Measurements from ENCODE around the gene DDX10.

DNA sequence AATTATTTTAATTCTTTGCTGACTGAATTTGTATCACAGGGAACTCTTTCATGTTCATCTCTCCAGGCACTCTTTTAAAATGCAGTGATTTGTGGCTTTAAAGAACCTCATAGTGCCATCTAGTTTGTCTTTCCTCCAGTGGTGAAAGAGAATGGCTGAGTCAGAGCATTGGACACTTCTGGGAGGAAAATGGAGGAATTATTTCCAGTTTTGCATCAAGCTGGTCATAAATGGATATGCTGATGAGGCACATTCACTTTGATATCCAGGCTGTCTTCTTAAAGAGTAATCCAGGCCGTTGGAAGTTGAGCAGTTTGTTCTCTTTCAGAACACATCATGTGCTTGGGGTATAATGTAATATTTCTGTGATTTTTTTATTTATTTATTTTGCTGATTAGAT, 273.7 kb downstream of the DDX10 start:
- TF ChIP-seq POLR2A (IDR thresholded peaks at IDR 0.05; ENCODE audit: control extremely low read depth in 1 of 2, low read depth in 2 of 2, low read length in 2 of 2) (no peak), SP1 (IDR thresholded peaks at IDR 0.05; ENCODE audit: low read depth, low read length) (no peak), SRF (IDR thresholded peaks at IDR 0.05; ENCODE audit: low read depth, low read length) (no peak), CHD2 (IDR thresholded peaks at IDR 0.05; ENCODE audit: low read length) (no peak), EP300 (IDR thresholded peaks at IDR 0.05; ENCODE audit: borderline replicate concordance in 1 of 2, low read depth in 2 of 2, low read length in 2 of 2) (no peak), RAD21 (IDR thresholded peaks at IDR 0.05 in 1 of 2, conservative IDR thresholded peaks at IDR 0.05 in 1 of 2; ENCODE audit: low read depth in 2 of 2, low read length in 2 of 2) (no peak), NRF1 (IDR thresholded peaks at IDR 0.05; ENCODE audit: low read depth, low read length) (no peak)
- TF ChIP-seq, protein P1, sequence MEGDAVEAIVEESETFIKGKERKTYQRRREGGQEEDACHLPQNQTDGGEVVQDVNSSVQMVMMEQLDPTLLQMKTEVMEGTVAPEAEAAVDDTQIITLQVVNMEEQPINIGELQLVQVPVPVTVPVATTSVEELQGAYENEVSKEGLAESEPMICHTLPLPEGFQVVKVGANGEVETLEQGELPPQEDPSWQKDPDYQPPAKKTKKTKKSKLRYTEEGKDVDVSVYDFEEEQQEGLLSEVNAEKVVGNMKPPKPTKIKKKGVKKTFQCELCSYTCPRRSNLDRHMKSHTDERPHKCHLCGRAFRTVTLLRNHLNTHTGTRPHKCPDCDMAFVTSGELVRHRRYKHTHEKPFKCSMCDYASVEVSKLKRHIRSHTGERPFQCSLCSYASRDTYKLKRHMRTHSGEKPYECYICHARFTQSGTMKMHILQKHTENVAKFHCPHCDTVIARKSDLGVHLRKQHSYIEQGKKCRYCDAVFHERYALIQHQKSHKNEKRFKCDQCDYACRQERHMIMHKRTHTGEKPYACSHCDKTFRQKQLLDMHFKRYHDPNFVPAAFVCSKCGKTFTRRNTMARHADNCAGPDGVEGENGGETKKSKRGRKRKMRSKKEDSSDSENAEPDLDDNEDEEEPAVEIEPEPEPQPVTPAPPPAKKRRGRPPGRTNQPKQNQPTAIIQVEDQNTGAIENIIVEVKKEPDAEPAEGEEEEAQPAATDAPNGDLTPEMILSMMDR (IDR thresholded peaks at IDR 0.05; ENCODE audit: control extremely low read depth in 1 of 3, insufficient read depth in 1 of 3, low read depth in 1 of 3, low read length in 3 of 3): no peak
- TF ChIP-seq, protein P2, sequence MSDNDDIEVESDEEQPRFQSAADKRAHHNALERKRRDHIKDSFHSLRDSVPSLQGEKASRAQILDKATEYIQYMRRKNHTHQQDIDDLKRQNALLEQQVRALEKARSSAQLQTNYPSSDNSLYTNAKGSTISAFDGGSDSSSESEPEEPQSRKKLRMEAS (IDR thresholded peaks at IDR 0.05): no peak

Data from H1 (cell line).